SH-SY5Y (cell line): ENCODE data around the gene LYPD5.

ENCODE experiments used
- GATA2 ChIP-seq: IDR thresholded peaks from 2 replicates; pipeline ENCODE4 v1.6.1; 2011; ENCODE audit warnings: mild to moderate bottlenecking, low read depth, low read length
- GATA3 ChIP-seq: IDR thresholded peaks from 2 replicates; pipeline ENCODE4 v1.6.1; 2011; ENCODE audit warnings: low read depth, mild to moderate bottlenecking, low read length, moderate library complexity

- no peak for TF ChIP-seq GATA2
- no peak for TF ChIP-seq GATA3
Measured at GRCh38 chr19:43776286-43776685, 26.0 kb downstream of the LYPD5 start.
